Measurements from ENCODE around the gene ITPKB. TPM values are rescaled to one million over a fixed set of nuclear protein-coding genes. Genes with fewer than 3 reads are reported as not detected.
A peak's percentile ranks its signal among the peaks of the same experiment; 100 is the strongest.

The ITPKB gene
- total and polyA plus RNA-seq, 9 donors, result 11.3 to 43.2 (median 20.1) TPM

GRCh38 chr1:226630592-226630991 is 108.5 kb downstream of the ITPKB start:
- H3K27ac ChIP-seq, result no peak overlapping the region
- H3K9me3 ChIP-seq, result no peaks in the 10 kb centered on the region
- H3K27me3 ChIP-seq, result no peaks in the 10 kb centered on the region
- peaks cover 6% of the 10 kb centered on the region for H3K4me1 ChIP-seq (ENCODE audit: insufficient read depth)
- no peak for DNase-seq
- no peaks in the 10 kb centered on the region for H3K36me3 ChIP-seq
- TF ChIP-seq EP300 (IDR thresholded peaks at IDR 0.05), result no peak
- no peak for TF ChIP-seq POLR2A (IDR thresholded peaks at IDR 0.05)
- no peak for TF ChIP-seq CTCF (IDR thresholded peaks at IDR 0.05)
- intact Hi-C loops (cut with DNase I), result loop anchor here in 3 of 4 donors (5.0 to 10.0 kb wide), 5 partner anchors 83 to 914 kb away; partner anchors contain the start of gene STUM (in 1 of the 3)
- no peak overlapping the region for H3K4me3 ChIP-seq
- 91 to 93% (median 92%) methylated on average over 3 of the region's 3 CpGs for WGBS, 3 donors

- Histone ChIP-seq H3K9me3 (no peaks in the 10 kb centered on the region), H3K4me1 (ENCODE audit: insufficient read depth) (peaks cover 6% of the 10 kb centered on the region), H3K4me3 (no peak overlapping the region), H3K36me3 (no peaks in the 10 kb centered on the region), H3K27me3 (no peaks in the 10 kb centered on the region), H3K27ac (no peak overlapping the region)
- intact Hi-C loops (cut with DNase I), result loop anchor here in 3 of 4 donors (5.0 to 10.0 kb wide), 5 partner anchors 83 to 915 kb away; partner anchors contain the start of gene STUM (in 1 of the 3)
- peak in 2 of 5 donors; percentile 2 to 19 for DNase-seq
- WGBS, 3 donors, result 90 to 94% (median 94%) methylated on average over 6 of the region's 6 CpGs
- TF ChIP-seq EP300 (IDR thresholded peaks at IDR 0.05), result no peak
- no peak for TF ChIP-seq CTCF (IDR thresholded peaks at IDR 0.05)
Measured at GRCh38 chr1:226629896-226630550, 109.1 kb downstream of the ITPKB start.

- Histone ChIP-seq H3K36me3 (no peaks in the 10 kb centered on the region), H3K4me3 (no peak overlapping the region), H3K27me3 (no peaks in the 10 kb centered on the region), H3K4me1 (ENCODE audit: insufficient read depth) (peaks cover 6% of the 10 kb centered on the region), H3K9me3 (no peaks in the 10 kb centered on the region), H3K27ac (no peak overlapping the region)
- no peak for TF ChIP-seq POLR2A (IDR thresholded peaks at IDR 0.05)
- TF ChIP-seq EP300 (IDR thresholded peaks at IDR 0.05), result no peak
- no peak for TF ChIP-seq CTCF (IDR thresholded peaks at IDR 0.05)
- DNase-seq, result peak in 2 of 5 donors; percentile 11 to 24
- 86 to 92% (median 89%) methylated on average over 18 of the region's 18 CpGs for whole genome bisulfite sequencing, 3 donors
- intact Hi-C loops (cut with DNase I), result no loop called here
Measured at GRCh38 chr1:226629210-226629895, 109.7 kb downstream of the ITPKB start.

GRCh38 chr1:226628612-226629155 is 110.4 kb downstream of the ITPKB start:
- intact Hi-C loops (cut with DNase I), result no loop called here
- Histone ChIP-seq H3K4me1 (ENCODE audit: insufficient read depth) (peaks cover 6% of the 10 kb centered on the region), H3K27ac (no peak overlapping the region), H3K27me3 (no peaks in the 10 kb centered on the region), H3K9me3 (no peaks in the 10 kb centered on the region), H3K4me3 (no peak overlapping the region), H3K36me3 (no peaks in the 10 kb centered on the region)
- peak in 2 of 5 donors; percentile 14 to 20 for DNase-seq
- WGBS, 3 donors, result 86 to 88% (median 86%) methylated on average over 10 of the region's 10 CpGs
- no peak for TF ChIP-seq POLR2A (IDR thresholded peaks at IDR 0.05)

Data from ovary (tissue), 9 donors.